Hindlimb muscle (tissue), 1 donor: ENCODE measurements around the gene HK3. TPM values are rescaled to one million over a fixed set of nuclear protein-coding genes. Genes with fewer than 3 reads are reported as not detected.

Experiments used
- DNase-seq: peaks from one replicate; pipeline ENCODE4 v3.0.0-alpha.2; 2013
- polyA plus RNA-seq: library from polyadenylated mRNA; unstranded; fragments of 120-200 nt; gene quantifications from one replicate; pipeline ENCODE4 v1.2.1, GENCODE V29; 2013; ENCODE audit not compliant: insufficient read length

HK3 gene
- polyA plus RNA-seq, 1 donor, result 1.4 TPM

DNA sequence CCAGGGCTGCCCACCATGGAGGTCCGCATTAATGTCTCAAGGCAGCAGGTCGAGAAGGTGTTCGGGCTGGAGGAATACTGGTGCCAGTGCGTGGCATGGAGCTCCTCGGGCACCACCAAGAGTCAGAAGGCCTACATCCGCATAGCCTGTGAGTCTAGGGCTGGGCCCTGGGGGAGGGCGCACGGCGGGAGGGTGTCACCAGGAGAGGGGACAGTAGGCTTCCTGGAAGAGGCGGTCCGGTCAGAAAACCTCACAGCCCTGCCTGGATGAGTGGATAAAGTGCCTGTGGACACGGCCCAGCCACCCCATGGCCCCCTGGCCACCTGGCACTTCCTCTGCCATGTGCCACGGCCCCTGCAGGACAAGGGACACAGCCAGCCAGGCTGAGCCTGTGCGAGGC, 31.0 kb downstream of the HK3 start:
- no peak for DNase-seq

GRCh38 chr5:176866707-176867310, 32.3 kb downstream of the HK3 start:
- no peak for DNase-seq

DNA sequence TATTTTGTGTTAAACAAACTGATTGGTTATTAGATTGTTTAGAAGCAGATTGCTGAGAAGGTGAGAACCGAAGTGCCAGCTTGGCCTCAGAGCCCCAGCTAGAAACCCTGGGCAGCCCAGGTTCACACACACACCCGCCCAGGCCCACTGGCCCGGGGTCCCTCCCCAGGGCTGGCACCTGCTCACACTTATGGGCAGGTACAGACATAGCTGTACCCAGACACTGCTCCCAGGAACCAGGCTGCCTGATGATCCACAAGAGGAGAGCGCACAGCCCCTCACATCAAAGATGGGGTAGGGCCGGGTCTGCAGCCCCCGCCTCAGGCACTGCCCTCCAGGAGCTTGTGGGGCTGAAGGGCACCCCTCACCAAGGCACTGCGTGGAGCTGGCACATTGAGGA, 33.2 kb downstream of the HK3 start:
- DNase-seq, result no peak

- DNase-seq, result no peak
Observed at GRCh38 chr5:176864755-176865154, 34.4 kb downstream of the HK3 start.

- no peak for DNase-seq
Observed at GRCh38 chr5:176863765-176864098, 35.4 kb downstream of the HK3 start.

- no peak for DNase-seq
Observed at GRCh38 chr5:176863041-176863764, 35.9 kb downstream of the HK3 start.

- DNase-seq, result no peak
Observed at GRCh38 chr5:176862330-176862995, 36.7 kb downstream of the HK3 start.

DNA sequence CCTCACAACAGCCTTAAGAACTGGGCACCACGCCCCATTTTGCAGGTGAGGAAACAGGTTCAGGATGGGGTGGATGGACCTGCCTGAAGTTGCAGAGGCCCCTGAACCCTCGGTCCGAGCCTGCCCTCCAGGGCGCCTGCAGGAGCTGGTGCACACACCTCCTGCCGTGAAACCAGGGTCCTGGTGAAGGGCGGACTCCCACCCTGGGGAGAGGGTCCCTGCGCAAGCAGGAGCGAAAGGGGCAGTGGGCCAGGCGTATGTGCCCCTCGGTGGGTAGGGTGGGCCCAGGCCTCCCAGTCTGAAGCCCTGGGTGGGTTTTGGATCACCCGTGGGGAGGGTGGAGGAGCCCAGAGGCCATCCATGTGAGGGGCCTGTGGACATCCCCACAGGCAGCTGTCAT, 37.9 kb downstream of the HK3 start:
- DNase-seq, result no peak

- no peak for DNase-seq
Observed at GRCh38 chr5:176860381-176860780, 38.8 kb downstream of the HK3 start.

DNA sequence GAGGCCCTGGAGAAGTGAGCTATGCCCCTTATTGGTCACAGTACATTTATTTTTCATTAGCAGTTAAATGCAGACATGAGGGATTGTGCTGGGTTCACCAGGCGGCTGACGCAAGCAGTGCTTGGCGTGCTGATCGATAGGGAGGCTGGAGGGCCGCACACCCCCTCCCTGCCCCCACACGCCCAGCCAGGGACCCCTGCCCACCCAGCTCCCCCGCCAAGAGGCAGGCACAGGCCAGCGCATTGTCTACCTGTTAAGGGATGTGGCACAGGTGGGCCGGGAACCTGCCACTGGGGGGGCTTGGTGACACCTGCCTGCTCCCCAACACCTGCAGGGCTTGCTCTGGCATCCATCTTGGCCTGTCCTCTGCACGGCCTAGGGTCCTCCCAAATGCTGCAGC, 39.2 kb downstream of the HK3 start:
- DNase-seq, result no peak

DNA sequence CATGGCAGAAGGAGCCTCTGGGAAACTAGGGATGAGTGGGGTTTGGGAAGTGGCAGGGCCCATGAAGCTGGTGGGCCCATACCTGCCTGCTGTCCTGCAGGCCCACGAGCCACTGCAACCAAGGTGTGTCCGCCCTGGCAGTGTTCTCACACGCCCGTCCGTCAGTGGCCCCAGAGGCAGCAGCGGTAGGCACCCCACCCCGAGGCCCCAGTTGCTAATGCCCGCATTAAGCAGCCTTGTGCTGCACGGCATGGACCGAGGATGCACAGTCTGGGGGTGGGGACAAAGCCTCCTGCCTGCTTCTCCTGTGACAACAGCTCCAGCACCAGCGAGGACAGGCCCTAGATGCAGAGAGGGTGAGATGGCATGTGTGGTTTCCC, 41.3 kb downstream of the HK3 start:
- no peak for DNase-seq

DNA sequence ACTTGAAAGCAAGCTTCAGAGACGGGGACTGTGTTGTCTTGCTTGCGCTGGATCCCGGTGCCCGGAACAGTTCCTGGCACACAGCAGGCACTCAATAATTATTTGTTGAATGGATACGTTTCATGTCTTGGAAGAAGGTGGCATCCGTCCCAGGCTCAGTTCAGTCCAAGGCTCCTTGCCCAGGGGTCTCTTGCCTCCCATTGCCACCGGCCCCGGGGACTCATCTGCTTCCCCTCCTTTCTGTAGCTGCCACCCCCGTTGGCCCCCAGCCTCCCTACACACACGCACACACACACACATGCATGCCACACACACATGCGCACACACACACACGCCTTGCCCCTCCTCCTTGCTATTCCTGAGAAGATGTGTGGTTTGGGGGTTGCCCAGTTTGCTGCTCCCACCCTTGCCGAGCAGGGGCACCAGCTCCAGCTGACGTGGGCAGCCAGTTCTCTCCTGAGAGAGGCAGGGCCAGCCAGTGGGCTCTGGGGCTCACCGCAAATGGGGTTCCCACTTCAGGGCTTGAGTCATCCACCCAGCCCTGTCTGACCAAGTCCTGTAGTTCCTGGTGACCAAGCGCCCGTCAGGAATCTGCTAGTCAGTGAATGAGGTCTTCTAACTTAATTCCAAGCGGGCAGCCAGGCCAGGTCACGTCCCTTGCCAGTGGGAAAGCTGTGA, 41.8 kb downstream of the HK3 start:
- DNase-seq, result no peak

DNA sequence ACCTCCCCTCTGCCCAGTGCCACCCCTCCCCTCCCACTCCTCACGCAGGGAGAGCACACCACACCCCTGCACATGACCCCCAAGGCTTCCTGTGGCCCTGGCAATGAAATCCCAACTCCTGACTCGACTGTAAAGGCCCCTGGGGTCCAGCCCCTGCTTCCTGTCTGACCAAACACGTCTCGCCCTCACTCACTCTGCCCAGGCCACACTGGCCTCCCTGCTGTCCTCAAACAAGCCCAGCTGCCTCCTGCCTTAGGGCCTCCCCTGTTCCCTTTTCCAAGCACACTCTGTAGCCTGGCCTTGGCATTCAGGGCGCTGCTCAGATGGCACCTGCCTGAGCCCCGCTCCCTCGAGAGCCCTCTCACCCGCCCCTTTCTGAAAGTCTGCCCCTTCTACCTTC, 42.4 kb downstream of the HK3 start:
- DNase-seq, result no peak

- no peak for DNase-seq
Observed at GRCh38 chr5:176855598-176855997, 43.5 kb downstream of the HK3 start.

DNA sequence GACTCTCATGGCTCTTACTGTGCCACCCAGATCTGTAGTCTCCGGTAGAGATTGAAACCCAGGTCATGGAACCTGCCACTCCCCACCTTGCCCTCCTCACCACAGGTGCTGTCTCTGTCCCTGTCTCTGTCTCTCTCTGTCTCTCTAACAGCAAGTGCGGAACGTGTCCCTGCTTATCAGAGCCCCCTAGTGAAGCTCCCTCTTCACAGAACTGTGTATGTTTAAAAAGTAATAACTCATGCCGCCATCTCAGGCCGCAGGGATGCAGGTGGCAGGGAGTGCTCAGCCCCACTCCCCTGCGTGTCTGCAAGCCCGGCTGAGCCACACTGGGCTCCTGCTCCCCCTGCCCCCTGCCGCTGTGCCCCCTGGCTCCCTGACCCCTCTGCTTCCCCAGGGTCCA, 45.0 kb downstream of the HK3 start:
- DNase-seq, result no peak

- DNase-seq, result no peak
Observed at GRCh38 chr5:176853151-176853778, 45.9 kb downstream of the HK3 start.

GRCh38 chr5:176851871-176852658, 47.1 kb downstream of the HK3 start:
- DNase-seq, result no peak

DNA sequence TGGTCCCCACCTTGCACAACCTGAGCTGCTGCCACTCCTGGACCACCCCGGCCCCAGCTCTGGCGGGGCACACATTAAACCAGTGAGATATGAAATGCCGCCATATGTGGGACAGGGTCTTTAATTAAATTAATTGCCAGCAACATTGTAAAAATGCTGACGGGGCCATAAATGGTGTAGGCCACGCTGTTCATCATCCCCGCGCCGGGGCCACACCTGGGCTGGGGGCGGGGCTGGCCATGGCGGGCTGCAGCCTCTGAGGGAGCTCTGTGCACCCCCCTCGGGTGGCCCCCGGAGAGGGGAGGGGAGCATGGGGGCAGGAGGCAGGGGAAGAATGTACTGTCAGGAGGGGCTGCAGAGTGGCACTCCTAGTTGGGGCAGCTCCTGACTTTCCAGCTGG, 47.8 kb downstream of the HK3 start:
- no peak for DNase-seq

DNA sequence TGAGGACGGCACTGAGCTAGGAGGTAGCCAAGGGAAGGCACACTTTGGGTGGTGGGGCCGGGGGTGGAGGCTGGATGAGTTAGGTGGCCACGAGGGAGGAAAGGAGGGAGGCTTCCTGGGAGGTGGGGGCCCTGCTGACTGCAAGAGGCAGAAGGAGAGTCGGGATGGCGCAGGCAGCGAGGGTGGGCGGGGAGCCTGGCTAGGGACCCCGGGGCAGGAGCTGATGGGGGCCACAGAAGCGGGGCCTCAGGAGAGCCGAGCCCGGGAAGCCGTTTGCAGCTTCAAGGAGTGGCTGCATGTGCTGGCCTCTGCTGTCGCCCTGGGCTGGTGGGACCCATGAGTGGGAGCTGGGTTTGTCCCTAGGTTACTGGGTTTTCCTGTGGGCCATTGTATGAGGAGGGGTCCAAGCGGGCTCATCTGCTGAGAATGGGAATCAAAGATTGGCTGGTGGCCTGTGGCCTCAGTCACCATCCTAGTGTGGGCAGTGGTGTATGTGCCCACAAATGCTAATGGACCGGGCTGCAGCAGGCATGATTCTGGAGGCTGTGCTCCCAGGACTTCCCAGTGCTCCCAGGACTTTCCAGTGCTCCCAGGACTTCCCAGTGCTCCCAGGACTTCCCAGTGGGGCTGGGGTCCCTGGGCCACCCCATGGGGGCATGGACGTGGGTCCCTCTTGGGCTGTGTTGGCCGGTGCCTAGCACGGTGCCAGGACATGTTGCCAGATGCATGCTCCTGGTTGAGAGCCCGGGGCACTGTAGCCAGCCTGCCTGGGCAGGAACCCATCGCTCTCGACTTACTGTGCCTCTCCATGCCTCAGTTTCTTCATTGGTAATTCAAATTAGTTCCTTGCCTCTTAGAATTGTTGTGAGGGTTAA, 48.5 kb downstream of the HK3 start:
- no peak for DNase-seq

GRCh38 chr5:176849611-176850227, 49.4 kb downstream of the HK3 start:
- no peak for DNase-seq

DNA sequence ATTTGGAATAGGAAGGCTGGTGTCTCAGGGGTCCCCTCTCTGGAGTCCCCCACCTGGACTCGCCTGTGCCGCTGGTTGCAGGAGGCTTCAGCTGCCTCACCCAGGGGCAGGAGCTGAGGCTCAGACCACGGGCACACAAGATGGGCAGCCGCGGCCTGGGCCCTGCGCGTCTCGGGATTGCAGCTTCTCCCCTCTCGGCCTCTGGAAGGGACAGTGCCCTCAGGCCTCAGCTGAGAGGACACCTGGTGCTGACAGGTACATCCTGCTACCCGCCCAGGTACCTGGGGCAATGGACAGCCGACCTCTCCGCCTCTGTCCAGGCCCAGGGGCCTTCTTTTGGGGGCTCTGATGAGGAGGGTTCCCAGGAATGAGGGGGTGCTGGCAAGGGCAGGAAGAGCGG, 50.5 kb downstream of the HK3 start:
- DNase-seq, result no peak
